ENCODE measurements around the gene HLA-DOA.

The HLA-DOA gene

GRCh38 chr6:32979720-32980487, 29.5 kb downstream of the HLA-DOA start:
- no peak overlapping the region for H3K4me3 ChIP-seq (ENCODE audit: low read depth, low read length)
- no peak for TF ChIP-seq CTCF (IDR thresholded peaks at IDR 0.05; ENCODE audit: control insufficient read depth, extremely low read depth, insufficient read depth)
- no peak for DNase-seq (ENCODE audit: low read depth)

- no peak for TF ChIP-seq CTCF (IDR thresholded peaks at IDR 0.05; ENCODE audit: control insufficient read depth, extremely low read depth, insufficient read depth)
- no peak overlapping the region for H3K4me3 ChIP-seq (ENCODE audit: low read depth, low read length)
- no peak for DNase-seq (ENCODE audit: low read depth)
Observed at GRCh38 chr6:32977953-32978324, 31.5 kb downstream of the HLA-DOA start.

- TF ChIP-seq CTCF (IDR thresholded peaks at IDR 0.05; ENCODE audit: control insufficient read depth, extremely low read depth, insufficient read depth) = no peak
- no peak for DNase-seq (ENCODE audit: low read depth)
- no peak overlapping the region for H3K4me3 ChIP-seq (ENCODE audit: low read depth, low read length)
Observed at GRCh38 chr6:32977272-32977952, 32.0 kb downstream of the HLA-DOA start.

- TF ChIP-seq CTCF (IDR thresholded peaks at IDR 0.05; ENCODE audit: control insufficient read depth, extremely low read depth, insufficient read depth) = no peak
Observed at GRCh38 chr6:32976334-32977069, 32.9 kb downstream of the HLA-DOA start.

GRCh38 chr6:32975886-32976285, 33.5 kb downstream of the HLA-DOA start:
- no peak for DNase-seq (ENCODE audit: low read depth)
- H3K4me3 ChIP-seq (ENCODE audit: low read depth, low read length) = peak overlapping the region; percentile 96
- no peak for TF ChIP-seq CTCF (IDR thresholded peaks at IDR 0.05; ENCODE audit: control insufficient read depth, extremely low read depth, insufficient read depth)

More at GRCh38 chr6:32976334-32977069, 32.9 kb downstream of the HLA-DOA start:
- DNase-seq (ENCODE audit: low read depth) = no peak
- H3K4me3 ChIP-seq (ENCODE audit: low read depth, low read length) = peak overlapping the region; percentile 96

- no peak for DNase-seq (ENCODE audit: low read depth)
- no peak for TF ChIP-seq CTCF (IDR thresholded peaks at IDR 0.05; ENCODE audit: control insufficient read depth, extremely low read depth, insufficient read depth)
- peak overlapping the region; percentile 96 for H3K4me3 ChIP-seq (ENCODE audit: low read depth, low read length)
Observed at GRCh38 chr6:32974541-32975308, 34.7 kb downstream of the HLA-DOA start.
